H54 (cell line): ENCODE measurements around the gene FAM200A.
"Not testable (repeated sequence)": the region's sequence is repeated elsewhere in the genome, so short reads cannot be mapped to it uniquely, and the experiment has no call there.

Experiments
- DNase-seq: peaks from one replicate; pipeline ENCODE4 v3.0.0; 2011; ENCODE audit warnings: low spot score, mixed read lengths; ENCODE audit not compliant: insufficient read length
- FAIRE-seq: peaks from 3 replicates; lab custom pipeline; 2011; peaks lifted over from hg19 to GRCh38; lab: Jason Lieb, UNC
- POLR2A ChIP-seq: IDR thresholded peaks from 2 replicates; pipeline ENCODE4 v1.6.1; 2011; ENCODE audit warnings: low read depth, mild to moderate bottlenecking, low read length

The FAM200A gene

GRCh38 chr7:99543916-99544315 is 8.0 kb downstream of the FAM200A start:
- no peak for TF ChIP-seq POLR2A
- no peak for DNase-seq
- no peak for FAIRE-seq

- no peak for TF ChIP-seq POLR2A
- DNase-seq (no peak), FAIRE-seq (no peak)
Measured at GRCh38 chr7:99543081-99543671, 8.7 kb downstream of the FAM200A start.

- no peak for FAIRE-seq
- no peak for TF ChIP-seq POLR2A
- DNase-seq: no peak
Measured at GRCh38 chr7:99541212-99541611, 10.7 kb downstream of the FAM200A start.

- FAIRE-seq: no peak
- no peak for DNase-seq
- TF ChIP-seq POLR2A: no peak
Measured at GRCh38 chr7:99540542-99540941, 11.4 kb downstream of the FAM200A start.

GRCh38 chr7:99539213-99539811 is 12.6 kb downstream of the FAM200A start:
- no peak for DNase-seq
- no peak for FAIRE-seq
- TF ChIP-seq POLR2A: no peak

- DNase-seq (no peak), FAIRE-seq (no peak)
- no peak for TF ChIP-seq POLR2A
Measured at GRCh38 chr7:99535667-99536066, 16.2 kb downstream of the FAM200A start.

GRCh38 chr7:99531354-99531765 is 20.6 kb downstream of the FAM200A start:
- no peak for FAIRE-seq
- TF ChIP-seq POLR2A: no peak
- no peak for DNase-seq

- no peak for DNase-seq
- no peak for TF ChIP-seq POLR2A
- no peak for FAIRE-seq
Measured at GRCh38 chr7:99525713-99526440, 26.0 kb downstream of the FAM200A start.

GRCh38 chr7:99521399-99521798 is 30.5 kb downstream of the FAM200A start:
- no peak for TF ChIP-seq POLR2A
- FAIRE-seq: no peak
- DNase-seq: no peak

- FAIRE-seq: no peak
- TF ChIP-seq POLR2A: no peak
- DNase-seq: no peak
Measured at GRCh38 chr7:99514050-99514449, 37.9 kb downstream of the FAM200A start.

GRCh38 chr7:99505324-99505662 is 46.6 kb downstream of the FAM200A start:
- no peak for FAIRE-seq
- no peak for TF ChIP-seq POLR2A
- no peak for DNase-seq

GRCh38 chr7:99504603-99505323 is 47.2 kb downstream of the FAM200A start, which contains the start of gene ZKSCAN5:
Gene ZKSCAN5, plus strand, starts transcription at chr7:99504662. Its CDS starts 1,383 bp downstream, at chr7:99506045.
- FAIRE-seq (no peak), DNase-seq (peak; percentile 90)
- peak; percentile 82 for TF ChIP-seq POLR2A

GRCh38 chr7:99504281-99504602 is 47.7 kb downstream of the FAM200A start:
- peak; percentile 96 for DNase-seq
- no peak for TF ChIP-seq POLR2A
- no peak for FAIRE-seq

- not testable (repeated sequence) for FAIRE-seq, DNase-seq
Measured at GRCh38 chr7:99501236-99501635, 50.7 kb downstream of the FAM200A start.

GRCh38 chr7:99500637-99501009 is 51.3 kb downstream of the FAM200A start:
- no peak for DNase-seq
- no peak for TF ChIP-seq POLR2A
- FAIRE-seq: no peak
